DOHH2 (cell line): ENCODE data around the gene CRHBP.
"Not testable (repeated sequence)": the region's sequence is repeated elsewhere in the genome, so short reads cannot be mapped to it uniquely, and the experiment has no call there.

Experiments used
- H3F3A ChIP-seq: fragments of 200-600 bp; sonication (generic), shearing (Covaris generic); 2 replicates; pipeline ENCODE4 v1.6.0; 2016; ENCODE audit warnings: antibody characterized with exemption, mild to moderate bottlenecking; ENCODE audit not compliant: control insufficient read depth, insufficient read depth
- H3K27ac ChIP-seq: fragments of 200-600 bp; sonication (generic); 2 replicates; pipeline ENCODE4 v1.5.1; 2014; ENCODE audit warnings: low read depth, mild to moderate bottlenecking, low read length, moderate library complexity
- H3K27me3 ChIP-seq: fragments of 200-600 bp; sonication (generic); 2 replicates; pipeline ENCODE4 v1.6.1; 2014; ENCODE audit warnings: mild to moderate bottlenecking, low read length, mixed read lengths; ENCODE audit not compliant: control insufficient read depth
- H3K36me3 ChIP-seq: fragments of 200-600 bp; sonication (generic); 2 replicates; pipeline ENCODE4 v1.6.1; 2014; ENCODE audit warnings: mild to moderate bottlenecking, low read length, moderate library complexity, mixed read lengths; ENCODE audit not compliant: control insufficient read depth
- H3K4me1 ChIP-seq: fragments of 200-600 bp; sonication (generic); 2 replicates; pipeline ENCODE4 v1.6.1; 2014; ENCODE audit warnings: mild to moderate bottlenecking, low read length, mixed read lengths; ENCODE audit not compliant: control insufficient read depth
- H3K4me2 ChIP-seq: fragments of 200-600 bp; sonication (generic); 2 replicates; pipeline ENCODE4 v1.6.0; 2014; ENCODE audit warnings: mild to moderate bottlenecking, low read length, moderate library complexity
- H3K4me3 ChIP-seq: fragments of 200-600 bp; sonication (generic); 2 replicates; pipeline ENCODE4 v1.5.1; 2014; ENCODE audit warnings: mild to moderate bottlenecking, low read length, mixed read lengths
- H3K79me2 ChIP-seq: fragments of 200-600 bp; sonication (generic); 2 replicates; pipeline ENCODE4 v1.6.1; 2014; ENCODE audit warnings: mild to moderate bottlenecking, low read length, mixed read lengths; ENCODE audit not compliant: control insufficient read depth
- H3K9me2 ChIP-seq: fragments of 200-600 bp; sonication (generic); replicated peaks from 2 replicates; pipeline ENCODE4 v1.6.1; 2014; ENCODE audit warnings: mild to moderate bottlenecking, low read length, mixed read lengths; ENCODE audit not compliant: control insufficient read depth
- H3K9me3 ChIP-seq: fragments of 200-600 bp; sonication (generic); 2 replicates; pipeline ENCODE4 v1.6.1; 2014; ENCODE audit warnings: antibody characterized with exemption, low read length, mixed read lengths; ENCODE audit not compliant: control insufficient read depth, insufficient read depth
- H4K20me1 ChIP-seq: fragments of 200-600 bp; sonication (generic); 2 replicates; pipeline ENCODE4 v1.6.0; 2014; ENCODE audit warnings: low read depth, mild to moderate bottlenecking, antibody characterized with exemption, low read length, moderate library complexity; ENCODE audit not compliant: control insufficient read depth, insufficient read depth
- EZH2phosphoT487 ChIP-seq: fragments of 200-600 bp; sonication (generic); IDR thresholded peaks from 2 replicates; pipeline ENCODE4 v1.6.1; 2017; ENCODE audit warnings: borderline replicate concordance, mild to moderate bottlenecking, antibody characterized with exemption, low read length, moderate library complexity, mixed read lengths
- TF ChIP-seq, protein P1 (sequence below): fragments of 200-600 bp; sonication (generic); IDR thresholded peaks from one replicate; pipeline ENCODE4 v1.5.1; 2014; ENCODE audit warnings: antibody characterized with exemption, mild to moderate bottlenecking, low read depth, low read length; ENCODE audit not compliant: poor library complexity, severe bottlenecking

The CRHBP gene, protein sequence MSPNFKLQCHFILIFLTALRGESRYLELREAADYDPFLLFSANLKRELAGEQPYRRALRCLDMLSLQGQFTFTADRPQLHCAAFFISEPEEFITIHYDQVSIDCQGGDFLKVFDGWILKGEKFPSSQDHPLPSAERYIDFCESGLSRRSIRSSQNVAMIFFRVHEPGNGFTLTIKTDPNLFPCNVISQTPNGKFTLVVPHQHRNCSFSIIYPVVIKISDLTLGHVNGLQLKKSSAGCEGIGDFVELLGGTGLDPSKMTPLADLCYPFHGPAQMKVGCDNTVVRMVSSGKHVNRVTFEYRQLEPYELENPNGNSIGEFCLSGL

DNA sequence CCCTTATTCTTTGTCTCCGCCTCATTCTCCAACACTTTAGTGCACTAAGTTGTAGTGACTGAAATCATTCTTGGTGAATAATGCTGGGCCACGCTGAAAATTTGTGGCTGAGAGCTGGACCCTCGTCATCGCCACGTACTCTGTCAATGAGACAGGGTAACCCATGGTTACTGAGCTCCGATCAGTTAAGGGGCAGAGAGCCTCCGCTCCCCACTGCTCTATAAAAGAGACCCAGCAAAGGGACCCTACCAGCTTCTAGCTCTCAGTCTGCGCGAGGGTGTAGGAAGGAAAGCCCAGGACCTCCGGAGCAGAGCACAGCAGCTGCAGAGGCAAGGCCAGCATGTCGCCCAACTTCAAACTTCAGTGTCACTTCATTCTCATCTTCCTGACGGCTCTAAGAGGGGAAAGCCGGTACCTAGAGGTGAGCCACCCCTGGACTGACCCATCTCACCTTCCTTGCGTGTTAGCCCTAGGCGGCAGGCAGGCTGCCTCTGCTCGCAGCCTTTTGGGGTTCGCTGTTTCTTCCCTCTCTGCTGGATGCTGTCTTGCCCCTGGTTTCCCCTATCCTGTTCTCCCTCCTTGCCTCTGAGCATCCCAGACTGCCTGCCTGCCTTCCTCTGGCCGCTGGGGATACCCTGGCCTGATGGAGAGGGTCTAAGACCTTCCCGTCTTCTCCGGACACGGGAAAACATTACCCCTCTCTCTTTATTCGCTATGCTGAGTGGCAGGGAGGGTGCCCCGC, at the start of gene CRHBP:
TSS of gene CRHBP (plus strand) at position 251 of the 742 bp plus-strand sequence. CDS start at position 341, 90 bp downstream.
- no peaks in the 10 kb centered on the region for H3K4me1 ChIP-seq
- H3K36me3 ChIP-seq: peaks cover 47% of the 10 kb centered on the region
- H3F3A ChIP-seq: no peaks in the 10 kb centered on the region
- no peaks in the 10 kb centered on the region for H3K9me3 ChIP-seq
- H3K4me2 ChIP-seq: no peak within 1 kb of the TSS
- H3K9me2 ChIP-seq: no peaks in the 10 kb centered on the region
- no peaks in the 10 kb centered on the region for H4K20me1 ChIP-seq
- no peak within 1 kb of the TSS for H3K4me3 ChIP-seq
- H3K27ac ChIP-seq: no peak within 1 kb of the TSS
- no peaks in the 10 kb centered on the region for H3K27me3 ChIP-seq
- TF ChIP-seq EZH2phosphoT487: no peak
- TF ChIP-seq, protein P1, sequence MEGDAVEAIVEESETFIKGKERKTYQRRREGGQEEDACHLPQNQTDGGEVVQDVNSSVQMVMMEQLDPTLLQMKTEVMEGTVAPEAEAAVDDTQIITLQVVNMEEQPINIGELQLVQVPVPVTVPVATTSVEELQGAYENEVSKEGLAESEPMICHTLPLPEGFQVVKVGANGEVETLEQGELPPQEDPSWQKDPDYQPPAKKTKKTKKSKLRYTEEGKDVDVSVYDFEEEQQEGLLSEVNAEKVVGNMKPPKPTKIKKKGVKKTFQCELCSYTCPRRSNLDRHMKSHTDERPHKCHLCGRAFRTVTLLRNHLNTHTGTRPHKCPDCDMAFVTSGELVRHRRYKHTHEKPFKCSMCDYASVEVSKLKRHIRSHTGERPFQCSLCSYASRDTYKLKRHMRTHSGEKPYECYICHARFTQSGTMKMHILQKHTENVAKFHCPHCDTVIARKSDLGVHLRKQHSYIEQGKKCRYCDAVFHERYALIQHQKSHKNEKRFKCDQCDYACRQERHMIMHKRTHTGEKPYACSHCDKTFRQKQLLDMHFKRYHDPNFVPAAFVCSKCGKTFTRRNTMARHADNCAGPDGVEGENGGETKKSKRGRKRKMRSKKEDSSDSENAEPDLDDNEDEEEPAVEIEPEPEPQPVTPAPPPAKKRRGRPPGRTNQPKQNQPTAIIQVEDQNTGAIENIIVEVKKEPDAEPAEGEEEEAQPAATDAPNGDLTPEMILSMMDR: no peak
- peaks cover 4% of the 10 kb centered on the region; the same call in 1 of the 2 replicates for H3K79me2 ChIP-seq

DNA sequence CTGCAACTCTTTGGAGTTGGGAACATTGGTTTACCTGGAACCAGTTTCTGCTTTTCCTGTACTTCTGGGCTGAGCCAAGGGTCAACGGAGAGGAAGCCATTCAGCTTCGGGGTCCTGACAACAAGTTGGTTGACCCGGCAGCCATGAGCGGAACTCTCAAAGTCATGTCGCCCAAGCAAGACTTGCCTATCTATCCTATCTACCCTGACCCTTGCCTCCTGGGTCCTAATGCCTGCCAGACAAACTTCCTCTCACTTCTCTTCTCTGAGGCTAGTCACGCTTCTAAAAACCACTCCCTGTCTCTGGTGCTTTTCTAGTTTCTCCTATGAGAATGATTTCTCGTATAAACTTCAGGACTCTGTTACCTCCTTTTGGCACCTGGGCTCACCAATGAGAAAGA, 44.7 kb upstream of the CRHBP start:
- Histone ChIP-seq H3K27ac (no peak overlapping the region), H3K36me3 (peaks cover 75% of the 10 kb centered on the region), H3K27me3 (no peaks in the 10 kb centered on the region), H4K20me1 (no peaks in the 10 kb centered on the region), H3K9me2 (no peaks in the 10 kb centered on the region), H3F3A (no peaks in the 10 kb centered on the region), H3K4me1 (peaks cover 8% of the 10 kb centered on the region), H3K4me3 (no peak overlapping the region), H3K9me3 (0 out of 2 replicates have a peak, but pooled peaks cover 2% of the 10 kb centered on the region), H3K4me2 (no peak overlapping the region), H3K79me2 (peaks cover 85% of the 10 kb centered on the region)
- TF ChIP-seq EZH2phosphoT487: no peak
- TF ChIP-seq, protein P1: no peak

DNA sequence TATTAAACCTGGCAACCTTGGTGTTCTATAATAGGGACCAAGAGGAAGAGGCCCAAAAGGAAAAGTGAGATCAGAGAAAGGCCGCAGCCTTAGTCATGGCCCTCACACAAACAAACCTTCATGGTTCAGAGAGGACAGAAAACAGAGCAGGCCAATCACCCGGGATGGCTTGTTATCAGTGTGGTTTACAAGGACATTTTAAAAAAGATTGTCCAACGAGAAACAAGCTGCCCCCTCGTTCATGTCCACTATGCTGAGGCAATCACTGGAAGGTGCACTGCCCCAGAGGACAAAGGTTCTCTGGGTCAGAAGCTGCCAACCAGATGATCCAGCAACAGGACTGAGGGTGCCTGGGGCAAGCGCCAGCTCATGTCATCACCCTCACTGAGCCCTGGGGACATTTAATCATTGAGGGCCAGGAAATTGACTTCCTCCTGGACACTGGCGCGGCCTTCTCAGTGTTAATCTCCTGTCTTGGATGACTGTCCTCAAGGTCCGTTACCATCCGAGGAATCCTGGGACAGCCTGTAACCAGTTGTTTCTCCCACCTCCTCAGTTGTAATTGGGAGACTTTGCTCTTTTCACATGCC, 42.4 kb upstream of the CRHBP start:
- not testable (repeated sequence) for H3K9me2 ChIP-seq, H4K20me1 ChIP-seq

DNA sequence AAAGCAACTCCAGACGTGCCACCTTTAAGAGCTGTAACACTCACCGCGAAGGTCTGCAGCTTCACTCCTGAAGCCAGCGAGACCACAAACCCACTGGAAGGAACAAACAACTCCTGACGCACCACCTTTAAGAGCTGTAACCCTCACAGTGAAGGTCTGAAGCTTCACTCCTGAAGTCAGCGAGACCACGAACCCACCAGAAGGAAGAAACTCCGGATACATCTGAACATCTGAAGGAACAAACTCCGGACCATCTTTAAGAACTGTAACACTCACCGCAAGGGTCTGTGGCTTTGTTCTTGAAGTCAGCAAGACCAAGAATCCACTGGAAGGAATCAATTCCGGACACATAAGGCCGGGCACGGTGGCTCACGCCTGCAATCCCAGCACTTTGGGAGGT, 38.2 kb upstream of the CRHBP start:
- H3K9me3 ChIP-seq, H4K20me1 ChIP-seq, H3K4me3 ChIP-seq, H3K4me2 ChIP-seq, H3K27ac ChIP-seq, H3K9me2 ChIP-seq, H3F3A ChIP-seq, H3K27me3 ChIP-seq: not testable (repeated sequence)
- Histone ChIP-seq H3K79me2 (peaks cover 72% of the 10 kb centered on the region), H3K36me3 (peaks cover 66% of the 10 kb centered on the region), H3K4me1 (peaks cover 13% of the 10 kb centered on the region)

More for the DNA sequence above, 42.4 kb upstream of the CRHBP start:
- peaks cover 81% of the 10 kb centered on the region for H3K36me3 ChIP-seq
- H3K27me3 ChIP-seq, H3K4me2 ChIP-seq, H3K27ac ChIP-seq, H3F3A ChIP-seq, H3K4me3 ChIP-seq, H3K4me1 ChIP-seq, H3K9me3 ChIP-seq: not testable (repeated sequence)
- peaks cover 79% of the 10 kb centered on the region for H3K79me2 ChIP-seq
